Right lobe of liver (tissue), 4 donors: ENCODE measurements around the gene LGALS9.
"Not testable (repeated sequence)": the region's sequence is repeated elsewhere in the genome, so short reads cannot be mapped to it uniquely, and the experiment has no call there.

Experiments
- POLR2A ChIP-seq: fragments of 450-650 bp; IDR thresholded peaks from one replicate; pipeline ENCODE4 v1.6.1; 2017; ENCODE audit warnings: antibody characterized with exemption, mild to moderate bottlenecking
- TF ChIP-seq, protein P1 (sequence below), 4 donors: fragments of 200-600 bp in 3 of 4; fragments of 450-650 bp in 1 of 4; IDR thresholded peaks; one replicate each; pipeline versions ENCODE4 v1.5.1 to v1.8.0; 2016 to 2022; ENCODE audit warnings: antibody characterized with exemption in 4 of 4, mild to moderate bottlenecking in 2 of 4
- donor health status: DM: no; HTN: no; CAD: no.
- donor health status: DM: no; HTN: no; CAD: no.
- donor health status: DM: no; HTN: yes; CAD: no.

DNA sequence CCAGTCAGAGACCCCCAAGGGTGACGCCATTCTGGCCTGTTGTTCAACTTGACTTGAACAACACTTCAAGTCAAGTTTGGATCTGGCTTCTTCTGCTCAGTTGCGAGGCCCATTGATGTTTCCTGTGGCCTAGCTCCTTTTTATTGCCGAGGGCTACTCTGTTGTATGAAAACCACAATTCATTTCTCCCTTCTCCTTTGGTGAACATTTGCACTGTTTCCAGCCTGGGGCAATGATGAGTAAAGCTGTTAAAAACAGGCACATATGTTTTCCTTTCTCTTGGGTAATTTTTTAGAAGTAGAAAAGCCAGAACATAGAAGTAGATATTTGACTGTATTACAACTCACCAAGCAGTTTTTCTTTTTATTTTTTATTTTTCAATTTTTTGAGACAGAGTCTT is 1.7 kb upstream of the LGALS9 start:
- TF ChIP-seq, protein P1, sequence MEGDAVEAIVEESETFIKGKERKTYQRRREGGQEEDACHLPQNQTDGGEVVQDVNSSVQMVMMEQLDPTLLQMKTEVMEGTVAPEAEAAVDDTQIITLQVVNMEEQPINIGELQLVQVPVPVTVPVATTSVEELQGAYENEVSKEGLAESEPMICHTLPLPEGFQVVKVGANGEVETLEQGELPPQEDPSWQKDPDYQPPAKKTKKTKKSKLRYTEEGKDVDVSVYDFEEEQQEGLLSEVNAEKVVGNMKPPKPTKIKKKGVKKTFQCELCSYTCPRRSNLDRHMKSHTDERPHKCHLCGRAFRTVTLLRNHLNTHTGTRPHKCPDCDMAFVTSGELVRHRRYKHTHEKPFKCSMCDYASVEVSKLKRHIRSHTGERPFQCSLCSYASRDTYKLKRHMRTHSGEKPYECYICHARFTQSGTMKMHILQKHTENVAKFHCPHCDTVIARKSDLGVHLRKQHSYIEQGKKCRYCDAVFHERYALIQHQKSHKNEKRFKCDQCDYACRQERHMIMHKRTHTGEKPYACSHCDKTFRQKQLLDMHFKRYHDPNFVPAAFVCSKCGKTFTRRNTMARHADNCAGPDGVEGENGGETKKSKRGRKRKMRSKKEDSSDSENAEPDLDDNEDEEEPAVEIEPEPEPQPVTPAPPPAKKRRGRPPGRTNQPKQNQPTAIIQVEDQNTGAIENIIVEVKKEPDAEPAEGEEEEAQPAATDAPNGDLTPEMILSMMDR (IDR thresholded peaks at IDR 0.05): not testable (repeated sequence)
- TF ChIP-seq POLR2A: not testable (repeated sequence)
